IPS-15b (cell line): ENCODE measurements around the gene GNLY.

Source experiments
- H3K27me3 ChIP-seq: one replicate; pipeline ENCODE4 v1.6.1; 2013; ENCODE audit warnings: low read length; ENCODE audit not compliant: control insufficient read depth, insufficient read depth
- H3K36me3 ChIP-seq: one replicate; pipeline ENCODE4 v1.6.1; 2013; ENCODE audit warnings: low read length; ENCODE audit not compliant: control insufficient read depth, insufficient read depth
- H3K4me1 ChIP-seq: one replicate; pipeline ENCODE4 v1.6.1; 2013; ENCODE audit warnings: mild to moderate bottlenecking, low read length; ENCODE audit not compliant: control insufficient read depth, insufficient read depth
- H3K4me3 ChIP-seq: one replicate; pipeline ENCODE4 v1.5.1; 2013; ENCODE audit warnings: low read depth, low read length
- H3K9ac ChIP-seq: one replicate; pipeline ENCODE4 v1.6.1; 2013; ENCODE audit warnings: low read depth, mild to moderate bottlenecking, low read length
- H3K9me3 ChIP-seq: one replicate; pipeline ENCODE4 v1.6.1; 2013; ENCODE audit warnings: mild to moderate bottlenecking, low read length; ENCODE audit not compliant: control insufficient read depth, insufficient read depth

The GNLY gene

GRCh38 chr2:85734942-85735608 lies 40.9 kb downstream of the GNLY start:
- Histone ChIP-seq H3K9me3 (no peaks in the 10 kb centered on the region), H3K4me1 (no peaks in the 10 kb centered on the region), H3K9ac (no peak overlapping the region), H3K36me3 (no peaks in the 10 kb centered on the region), H3K4me3 (no peak overlapping the region), H3K27me3 (no peaks in the 10 kb centered on the region)

- Histone ChIP-seq H3K36me3 (no peaks in the 10 kb centered on the region), H3K4me1 (no peaks in the 10 kb centered on the region), H3K27me3 (no peaks in the 10 kb centered on the region), H3K9ac (no peak overlapping the region), H3K4me3 (no peak overlapping the region), H3K9me3 (no peaks in the 10 kb centered on the region)
Observed at GRCh38 chr2:85735691-85736090, 41.5 kb downstream of the GNLY start.

GRCh38 chr2:85736456-85737355 lies 42.5 kb downstream of the GNLY start:
- no peaks in the 10 kb centered on the region for H3K27me3 ChIP-seq
- H3K9ac ChIP-seq, result no peak overlapping the region
- H3K9me3 ChIP-seq, result no peaks in the 10 kb centered on the region
- H3K36me3 ChIP-seq, result no peaks in the 10 kb centered on the region
- no peaks in the 10 kb centered on the region for H3K4me1 ChIP-seq
- no peak overlapping the region for H3K4me3 ChIP-seq

GRCh38 chr2:85737481-85737880 lies 43.3 kb downstream of the GNLY start:
- no peaks in the 10 kb centered on the region for H3K36me3 ChIP-seq
- peaks cover 4% of the 10 kb centered on the region for H3K4me1 ChIP-seq
- no peak overlapping the region for H3K9ac ChIP-seq
- H3K27me3 ChIP-seq, result no peaks in the 10 kb centered on the region
- H3K9me3 ChIP-seq, result no peaks in the 10 kb centered on the region
- no peak overlapping the region for H3K4me3 ChIP-seq

GRCh38 chr2:85737961-85738360 lies 43.8 kb downstream of the GNLY start:
- Histone ChIP-seq H3K4me3 (no peak overlapping the region), H3K4me1 (peaks cover 4% of the 10 kb centered on the region), H3K9ac (no peak overlapping the region), H3K9me3 (no peaks in the 10 kb centered on the region), H3K36me3 (no peaks in the 10 kb centered on the region), H3K27me3 (no peaks in the 10 kb centered on the region)

- no peak overlapping the region for H3K9ac ChIP-seq
- H3K27me3 ChIP-seq, result peaks cover 2% of the 10 kb centered on the region
- no peaks in the 10 kb centered on the region for H3K36me3 ChIP-seq
- no peaks in the 10 kb centered on the region for H3K9me3 ChIP-seq
- no peak overlapping the region for H3K4me3 ChIP-seq
- H3K4me1 ChIP-seq, result peaks cover 4% of the 10 kb centered on the region
Observed at GRCh38 chr2:85740193-85740592, 46.0 kb downstream of the GNLY start.

- H3K9ac ChIP-seq, result no peak overlapping the region
Observed at GRCh38 chr2:85741211-85741832, 47.2 kb downstream of the GNLY start.

GRCh38 chr2:85741833-85742455 lies 47.8 kb downstream of the GNLY start:
- Histone ChIP-seq H3K36me3 (no peaks in the 10 kb centered on the region), H3K9me3 (no peaks in the 10 kb centered on the region), H3K4me1 (peaks cover 4% of the 10 kb centered on the region), H3K4me3 (no peak overlapping the region), H3K27me3 (peaks cover 6% of the 10 kb centered on the region), H3K9ac (no peak overlapping the region)

More at GRCh38 chr2:85741211-85741832, 47.2 kb downstream of the GNLY start:
- no peak overlapping the region for H3K4me3 ChIP-seq
- H3K27me3 ChIP-seq, result peaks cover 2% of the 10 kb centered on the region
- no peaks in the 10 kb centered on the region for H3K9me3 ChIP-seq
- peaks cover 4% of the 10 kb centered on the region for H3K4me1 ChIP-seq
- H3K36me3 ChIP-seq, result no peaks in the 10 kb centered on the region

- Histone ChIP-seq H3K4me3 (no peak overlapping the region), H3K9me3 (no peaks in the 10 kb centered on the region), H3K27me3 (peaks cover 7% of the 10 kb centered on the region), H3K9ac (no peak overlapping the region), H3K36me3 (no peaks in the 10 kb centered on the region), H3K4me1 (peaks cover 4% of the 10 kb centered on the region)
Observed at GRCh38 chr2:85743304-85743978, 49.3 kb downstream of the GNLY start.

- Histone ChIP-seq H3K9me3 (no peaks in the 10 kb centered on the region), H3K36me3 (no peaks in the 10 kb centered on the region), H3K9ac (no peak overlapping the region), H3K27me3 (peaks cover 7% of the 10 kb centered on the region), H3K4me1 (peaks cover 4% of the 10 kb centered on the region), H3K4me3 (no peak overlapping the region)
Observed at GRCh38 chr2:85744055-85744454, 49.9 kb downstream of the GNLY start.
